ENCODE results near the gene ANKRD53.

ANKRD53 gene

DNA sequence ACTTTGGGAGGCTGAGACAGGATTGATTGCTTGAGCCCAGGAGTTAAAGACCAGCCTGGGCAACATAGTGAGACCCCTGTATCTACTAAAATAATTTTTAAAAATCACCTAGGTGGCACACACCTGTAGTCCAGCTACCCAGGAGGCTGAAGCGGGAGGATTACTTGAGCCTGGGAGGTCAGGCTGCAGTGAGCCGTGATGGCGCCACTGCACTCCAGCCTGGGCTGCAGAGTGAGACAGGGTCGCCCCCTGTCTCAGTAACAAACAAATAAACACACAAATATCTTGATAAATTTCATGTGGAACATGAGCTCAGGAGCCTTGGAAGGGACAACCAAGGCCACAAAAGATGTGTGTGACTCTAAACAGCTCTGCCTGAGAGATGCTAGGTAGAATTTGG is 11.7 kb upstream of the ANKRD53 start:
- no peak for DNase-seq (ENCODE audit: low spot score)
- TF ChIP-seq, protein P1, sequence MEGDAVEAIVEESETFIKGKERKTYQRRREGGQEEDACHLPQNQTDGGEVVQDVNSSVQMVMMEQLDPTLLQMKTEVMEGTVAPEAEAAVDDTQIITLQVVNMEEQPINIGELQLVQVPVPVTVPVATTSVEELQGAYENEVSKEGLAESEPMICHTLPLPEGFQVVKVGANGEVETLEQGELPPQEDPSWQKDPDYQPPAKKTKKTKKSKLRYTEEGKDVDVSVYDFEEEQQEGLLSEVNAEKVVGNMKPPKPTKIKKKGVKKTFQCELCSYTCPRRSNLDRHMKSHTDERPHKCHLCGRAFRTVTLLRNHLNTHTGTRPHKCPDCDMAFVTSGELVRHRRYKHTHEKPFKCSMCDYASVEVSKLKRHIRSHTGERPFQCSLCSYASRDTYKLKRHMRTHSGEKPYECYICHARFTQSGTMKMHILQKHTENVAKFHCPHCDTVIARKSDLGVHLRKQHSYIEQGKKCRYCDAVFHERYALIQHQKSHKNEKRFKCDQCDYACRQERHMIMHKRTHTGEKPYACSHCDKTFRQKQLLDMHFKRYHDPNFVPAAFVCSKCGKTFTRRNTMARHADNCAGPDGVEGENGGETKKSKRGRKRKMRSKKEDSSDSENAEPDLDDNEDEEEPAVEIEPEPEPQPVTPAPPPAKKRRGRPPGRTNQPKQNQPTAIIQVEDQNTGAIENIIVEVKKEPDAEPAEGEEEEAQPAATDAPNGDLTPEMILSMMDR (IDR thresholded peaks at IDR 0.05; ENCODE audit: borderline replicate concordance, control extremely low read depth, extremely low read depth, insufficient read depth, missing control alignments), result no peak
- in situ Hi-C loops (cut with MboI; ENCODE audit: low sequenced_read_pairs, unreplicated experiment), result no loop called here

DNA sequence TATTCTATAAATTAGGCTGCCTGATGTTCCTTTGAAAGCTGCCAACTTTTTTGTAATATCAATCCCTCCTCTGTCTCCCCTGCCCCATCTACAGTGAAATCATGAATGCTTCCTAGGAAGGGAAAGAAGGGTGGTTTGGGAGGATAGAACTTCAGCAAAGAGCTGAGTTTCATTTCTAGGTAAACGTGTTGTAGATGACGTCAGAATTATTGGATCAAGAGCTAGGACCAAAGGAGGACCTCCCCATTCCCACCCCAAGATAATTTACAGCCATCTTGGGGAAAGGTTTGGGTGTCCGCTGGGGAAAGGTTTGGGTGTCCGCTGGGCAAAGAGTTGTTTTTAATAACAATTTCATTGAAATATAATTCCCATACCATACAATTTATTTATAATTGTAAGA is 11.2 kb upstream of the ANKRD53 start:
- in situ Hi-C loops (cut with MboI; ENCODE audit: low sequenced_read_pairs, unreplicated experiment), result no loop called here
- TF ChIP-seq, protein P1 (IDR thresholded peaks at IDR 0.05; ENCODE audit: borderline replicate concordance, control extremely low read depth, extremely low read depth, insufficient read depth, missing control alignments), result no peak
- no peak for DNase-seq (ENCODE audit: low spot score)

DNA sequence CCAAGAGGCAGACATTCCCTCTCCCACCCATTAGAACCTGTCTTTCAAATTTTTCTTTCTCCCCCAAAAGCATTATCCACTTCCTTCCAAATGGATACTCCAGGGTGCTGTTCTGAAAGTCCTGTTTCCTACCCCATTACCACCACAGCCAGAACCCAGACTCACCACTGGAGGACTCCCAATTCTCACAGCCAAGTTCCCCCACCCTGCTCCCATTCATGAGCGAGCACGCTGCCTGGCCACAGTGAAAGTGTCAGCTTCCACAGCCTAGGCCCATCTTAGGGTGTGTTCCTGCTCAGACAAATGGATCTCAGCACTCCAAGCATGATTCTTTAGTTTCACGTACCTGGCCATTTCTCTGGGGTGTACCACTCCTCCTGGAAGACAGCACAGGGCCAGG is 3.8 kb upstream of the ANKRD53 start:
- DNase-seq (ENCODE audit: low spot score), result no peak
- TF ChIP-seq, protein P1 (IDR thresholded peaks at IDR 0.05; ENCODE audit: borderline replicate concordance, control extremely low read depth, extremely low read depth, insufficient read depth, missing control alignments), result no peak

DNA sequence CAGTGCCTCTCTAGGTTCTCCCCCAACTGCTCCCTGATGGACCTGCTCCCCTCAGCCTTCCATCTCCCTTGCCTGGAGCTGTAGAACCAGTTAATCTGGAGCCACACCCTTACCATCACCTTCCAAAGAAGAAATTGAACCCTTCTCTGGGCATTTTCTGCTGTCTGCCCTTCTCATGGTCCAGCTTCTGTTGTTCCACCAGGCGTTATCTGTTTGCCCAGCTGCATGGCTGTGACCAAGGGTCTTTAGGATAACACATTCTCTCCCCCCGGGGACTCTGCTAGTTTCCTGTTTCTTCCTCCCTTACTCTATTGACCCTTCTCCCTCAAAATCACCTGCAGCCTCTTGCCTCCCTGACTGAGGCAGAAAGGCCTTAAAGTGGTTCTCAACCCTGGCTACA is 3.2 kb upstream of the ANKRD53 start:
- DNase-seq (ENCODE audit: low spot score), result no peak
- in situ Hi-C loops (cut with MboI; ENCODE audit: low sequenced_read_pairs, unreplicated experiment), result no loop called here
- TF ChIP-seq, protein P1 (IDR thresholded peaks at IDR 0.05; ENCODE audit: borderline replicate concordance, control extremely low read depth, extremely low read depth, insufficient read depth, missing control alignments), result no peak

More for the DNA sequence above, 3.8 kb upstream of the ANKRD53 start:
- in situ Hi-C loops (cut with MboI; ENCODE audit: low sequenced_read_pairs, unreplicated experiment), result no loop called here

DNA sequence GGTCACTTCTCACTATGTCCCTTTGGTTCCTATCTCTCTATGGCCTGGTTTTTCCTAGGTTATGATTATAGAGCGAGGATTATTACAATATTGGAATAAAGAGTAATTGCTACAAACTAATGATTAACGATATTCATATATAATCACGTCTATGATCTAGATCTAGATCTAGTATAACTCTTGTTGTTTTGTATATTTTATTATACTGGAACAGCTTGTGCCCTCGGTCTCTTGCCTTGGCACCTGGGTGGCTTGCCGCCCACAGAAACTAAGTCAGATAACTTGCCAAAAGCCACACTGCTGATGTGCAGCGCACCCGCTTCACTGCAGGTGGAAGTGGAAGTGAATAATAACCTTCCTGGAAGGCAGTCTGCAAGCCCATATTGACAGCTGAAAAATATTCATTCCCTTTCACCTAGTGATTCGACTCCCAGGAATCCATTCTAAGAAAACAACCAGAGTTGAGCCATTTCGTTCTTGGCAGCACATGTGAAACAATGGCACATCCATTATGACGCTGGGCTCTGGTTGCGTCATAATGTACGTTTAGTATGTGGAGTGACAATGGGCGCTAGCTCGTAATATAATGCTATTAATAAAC is 725 bp upstream of the ANKRD53 start:
- DNase-seq (ENCODE audit: low spot score), result no peak
- TF ChIP-seq, protein P1 (IDR thresholded peaks at IDR 0.05; ENCODE audit: borderline replicate concordance, control extremely low read depth, extremely low read depth, insufficient read depth, missing control alignments), result no peak
- in situ Hi-C loops (cut with MboI; ENCODE audit: low sequenced_read_pairs, unreplicated experiment), result no loop called here

DNA sequence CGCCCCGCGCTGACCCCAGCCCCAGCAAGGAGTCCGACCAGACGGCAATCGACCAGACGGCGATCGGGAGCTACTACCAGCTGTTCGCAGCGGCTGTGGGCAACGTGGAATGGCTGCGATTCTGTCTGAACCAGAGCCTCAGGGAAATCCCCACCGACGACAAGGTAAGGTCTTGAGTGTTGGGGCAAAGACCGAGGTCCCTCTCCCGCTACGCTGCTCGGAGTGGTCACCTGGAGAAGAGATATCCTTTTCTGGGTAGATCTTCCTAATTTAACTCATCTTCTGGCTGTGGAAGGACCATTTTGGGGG is 704 bp downstream of the ANKRD53 start:
- peak; percentile 12 for DNase-seq (ENCODE audit: low spot score)
- TF ChIP-seq, protein P1 (IDR thresholded peaks at IDR 0.05; ENCODE audit: borderline replicate concordance, control extremely low read depth, extremely low read depth, insufficient read depth, missing control alignments), result no peak
- in situ Hi-C loops (cut with MboI; ENCODE audit: low sequenced_read_pairs, unreplicated experiment), result no loop called here

DNA sequence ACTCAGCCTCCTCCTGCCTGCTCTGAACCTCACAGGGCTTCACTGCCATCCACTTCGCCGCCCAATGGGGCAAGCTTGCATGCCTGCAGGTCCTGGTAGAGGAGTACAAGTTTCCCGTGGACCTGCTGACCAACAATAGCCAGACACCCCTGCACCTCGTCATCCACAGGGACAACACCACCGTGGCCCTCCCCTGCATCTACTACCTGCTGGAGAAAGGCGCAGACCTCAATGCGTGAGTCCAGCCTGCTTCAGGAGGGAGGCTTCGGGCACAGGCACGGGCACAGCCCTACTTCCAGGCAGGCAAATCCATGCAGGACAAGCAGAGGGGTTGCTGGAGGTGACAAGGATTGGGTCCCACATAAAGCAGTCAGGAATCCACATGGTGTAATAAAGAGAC is 1.2 kb downstream of the ANKRD53 start:
- DNase-seq (ENCODE audit: low spot score), result peak; percentile 7
- TF ChIP-seq, protein P1 (IDR thresholded peaks at IDR 0.05; ENCODE audit: borderline replicate concordance, control extremely low read depth, extremely low read depth, insufficient read depth, missing control alignments), result no peak
- in situ Hi-C loops (cut with MboI; ENCODE audit: low sequenced_read_pairs, unreplicated experiment), result no loop called here

Data from GM13976 (cell line).